LNCAP (cell line): ENCODE measurements around the gene EFCAB5.

ENCODE experiments used
- TF ChIP-seq, protein P1 (sequence below): fragments of 450-650 bp; IDR thresholded peaks from 2 replicates; pipeline ENCODE4 v1.5.1; 2017; ENCODE audit warnings: mild to moderate bottlenecking

EFCAB5 gene

DNA sequence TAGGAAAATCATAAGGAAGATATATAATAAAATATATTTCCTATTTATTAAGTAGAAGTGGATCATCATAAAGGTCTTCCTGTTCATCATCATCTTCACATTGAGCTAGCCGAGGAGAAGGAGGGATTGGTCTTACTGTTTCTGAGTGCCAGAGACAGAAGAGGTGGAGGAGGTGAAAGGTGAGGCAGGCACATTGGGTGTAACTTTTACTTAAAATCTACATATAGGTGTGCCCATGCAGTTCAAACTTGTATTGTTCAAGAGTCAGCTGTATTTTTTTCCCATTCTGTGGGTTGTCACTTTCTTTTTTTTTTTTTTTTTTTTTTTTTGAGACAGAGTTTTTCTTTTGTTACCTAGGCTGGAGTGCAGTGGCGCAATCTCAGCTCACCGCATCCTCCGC is 210.0 kb downstream of the EFCAB5 start:
- TF ChIP-seq, protein P1, sequence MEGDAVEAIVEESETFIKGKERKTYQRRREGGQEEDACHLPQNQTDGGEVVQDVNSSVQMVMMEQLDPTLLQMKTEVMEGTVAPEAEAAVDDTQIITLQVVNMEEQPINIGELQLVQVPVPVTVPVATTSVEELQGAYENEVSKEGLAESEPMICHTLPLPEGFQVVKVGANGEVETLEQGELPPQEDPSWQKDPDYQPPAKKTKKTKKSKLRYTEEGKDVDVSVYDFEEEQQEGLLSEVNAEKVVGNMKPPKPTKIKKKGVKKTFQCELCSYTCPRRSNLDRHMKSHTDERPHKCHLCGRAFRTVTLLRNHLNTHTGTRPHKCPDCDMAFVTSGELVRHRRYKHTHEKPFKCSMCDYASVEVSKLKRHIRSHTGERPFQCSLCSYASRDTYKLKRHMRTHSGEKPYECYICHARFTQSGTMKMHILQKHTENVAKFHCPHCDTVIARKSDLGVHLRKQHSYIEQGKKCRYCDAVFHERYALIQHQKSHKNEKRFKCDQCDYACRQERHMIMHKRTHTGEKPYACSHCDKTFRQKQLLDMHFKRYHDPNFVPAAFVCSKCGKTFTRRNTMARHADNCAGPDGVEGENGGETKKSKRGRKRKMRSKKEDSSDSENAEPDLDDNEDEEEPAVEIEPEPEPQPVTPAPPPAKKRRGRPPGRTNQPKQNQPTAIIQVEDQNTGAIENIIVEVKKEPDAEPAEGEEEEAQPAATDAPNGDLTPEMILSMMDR = no peak

DNA sequence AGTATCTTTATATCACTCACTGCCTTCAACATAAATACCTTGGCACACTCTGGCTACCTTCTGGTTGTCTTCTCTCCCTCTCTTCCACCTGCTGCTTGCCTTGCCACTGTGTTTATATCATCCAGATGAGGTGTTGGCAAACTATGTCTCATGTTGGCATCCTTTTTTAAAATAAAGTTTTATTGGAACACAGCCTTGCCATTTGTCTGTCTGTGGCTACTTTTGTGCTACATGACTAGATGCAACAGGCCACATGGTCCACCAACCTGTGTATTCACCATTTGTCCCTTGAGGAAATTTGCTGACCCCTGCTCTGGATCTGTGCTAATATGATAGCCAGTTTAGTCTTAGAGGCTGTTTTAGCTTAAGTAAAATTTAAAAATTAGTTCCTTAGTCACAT is 212.0 kb downstream of the EFCAB5 start:
- TF ChIP-seq, protein P1 = no peak

DNA sequence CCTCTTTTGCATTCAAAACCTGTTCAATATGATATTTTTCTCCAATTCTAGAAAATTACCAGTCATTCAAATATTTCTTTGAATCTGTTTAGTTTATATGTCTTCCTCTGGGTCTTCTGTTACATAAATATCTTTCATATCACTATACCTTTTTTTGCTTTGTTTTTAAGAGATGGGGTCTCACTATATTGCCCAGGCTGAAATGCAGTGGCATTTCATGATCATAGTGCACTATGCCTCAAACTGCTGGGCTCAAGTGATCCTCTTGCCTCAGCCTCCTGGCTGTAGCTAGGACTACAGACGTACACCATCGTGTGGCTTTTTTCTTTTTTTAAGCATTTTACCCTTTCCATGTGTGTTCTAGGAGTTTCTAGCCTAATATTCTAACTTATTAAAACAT is 214.0 kb downstream of the EFCAB5 start:
- TF ChIP-seq, protein P1 = no peak
